ENCODE data around the gene CCS.
A peak's percentile ranks its signal among the peaks of the same experiment; 100 is the strongest.
"Not testable (repeated sequence)": the region's sequence is repeated elsewhere in the genome, so short reads cannot be mapped to it uniquely, and the experiment has no call there.

Gene CCS, protein sequence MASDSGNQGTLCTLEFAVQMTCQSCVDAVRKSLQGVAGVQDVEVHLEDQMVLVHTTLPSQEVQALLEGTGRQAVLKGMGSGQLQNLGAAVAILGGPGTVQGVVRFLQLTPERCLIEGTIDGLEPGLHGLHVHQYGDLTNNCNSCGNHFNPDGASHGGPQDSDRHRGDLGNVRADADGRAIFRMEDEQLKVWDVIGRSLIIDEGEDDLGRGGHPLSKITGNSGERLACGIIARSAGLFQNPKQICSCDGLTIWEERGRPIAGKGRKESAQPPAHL

DNA sequence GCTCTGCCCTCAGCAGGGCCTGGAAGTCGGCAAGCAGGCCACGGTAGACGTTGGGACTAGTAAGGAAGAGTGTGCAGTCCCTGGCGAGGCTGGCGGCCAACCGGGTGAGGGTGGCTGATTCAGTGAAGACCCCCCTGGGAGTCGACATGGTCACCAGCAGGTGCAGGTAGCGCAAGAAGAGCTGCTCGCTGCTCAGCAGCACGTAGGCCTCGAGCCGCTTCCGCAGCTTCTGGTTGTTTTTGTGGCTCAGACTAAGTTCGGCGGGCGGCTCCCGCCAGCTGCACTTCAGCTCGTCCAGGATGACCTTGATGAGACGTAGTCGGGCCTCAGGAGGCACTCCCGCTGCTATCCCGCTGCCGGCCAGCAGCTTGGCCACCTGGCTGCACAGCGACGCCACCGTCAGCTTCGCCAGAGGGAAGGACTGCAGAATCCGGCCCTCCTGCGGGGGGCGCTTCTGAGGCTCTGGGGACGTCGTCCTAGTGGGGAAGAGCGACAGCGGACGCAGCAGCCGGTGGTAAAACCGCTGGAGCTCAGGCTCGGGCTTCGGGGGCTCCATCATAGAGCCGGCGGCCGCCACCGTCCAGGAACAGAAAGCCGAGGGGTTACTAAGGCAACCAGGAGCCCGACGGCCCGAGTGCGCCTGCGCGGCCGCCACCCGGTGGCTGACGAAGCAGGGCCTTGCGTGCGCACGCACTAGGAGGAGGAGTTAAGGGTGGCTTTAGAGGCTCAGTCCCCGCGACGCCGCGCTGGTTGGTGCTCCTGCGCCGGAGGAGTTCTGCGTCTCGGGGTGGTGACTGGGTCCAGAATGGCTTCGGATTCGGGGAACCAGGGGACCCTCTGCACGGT lies at the start of gene CCS, which contains the start of gene CCDC87:
CCS (plus strand) TSS at position 729 of the 846 bp plus-strand sequence; CDS start at position 806, 77 bp downstream.
CCDC87 (minus strand) TSS at position 607 of the 846 bp plus-strand sequence; CDS start at position 559, 48 bp downstream.
- DNase-seq = peak; percentile 88

GRCh38 chr11:66543263-66544107 lies 49.5 kb upstream of the CCS start:
- no peak for DNase-seq

GRCh38 chr11:66544952-66545351 lies 48.0 kb upstream of the CCS start:
- DNase-seq = not testable (repeated sequence)

DNA sequence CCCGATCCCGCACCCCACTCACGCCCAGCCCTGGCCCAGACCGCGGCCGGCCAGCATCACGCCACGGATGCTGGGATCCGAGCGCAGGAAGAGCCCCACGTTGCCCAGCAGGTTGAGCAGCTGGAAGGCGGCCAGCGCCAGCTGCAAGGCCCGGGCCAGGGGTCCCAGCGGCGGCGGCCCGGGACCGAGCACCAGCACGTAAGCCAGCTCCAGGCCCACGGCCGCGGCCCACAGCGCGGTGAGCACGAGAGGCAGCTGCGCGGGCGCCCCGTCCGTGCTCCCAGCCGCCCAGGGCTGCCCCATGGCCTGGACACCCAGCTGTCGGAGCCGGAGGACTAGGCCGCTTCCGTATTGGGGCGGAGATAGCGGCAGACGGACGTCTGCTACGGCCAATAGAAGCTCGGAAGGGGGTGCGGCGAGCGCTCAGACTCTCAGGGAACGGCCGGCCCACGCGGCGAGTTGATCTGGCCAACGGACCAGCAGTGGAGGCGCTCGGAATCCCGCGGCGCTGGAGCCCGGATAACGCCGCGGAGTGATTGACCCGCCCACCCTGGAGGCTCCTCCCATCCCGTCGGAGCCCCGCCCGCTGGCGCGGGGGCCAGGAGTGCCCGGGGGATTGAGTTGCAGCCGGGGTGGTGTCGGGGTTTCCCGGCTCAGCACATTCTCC lies 47.2 kb upstream of the CCS start, which contains the start of gene ZDHHC24:
ZDHHC24 (minus strand) TSS at position 348 of the 667 bp plus-strand sequence; CDS start at position 303, 45 bp downstream.
- DNase-seq = peak; percentile 78

GRCh38 chr11:66546368-66546965 lies 46.5 kb upstream of the CCS start, which contains the start of gene ACTN3:
ACTN3 (plus strand) TSS chr11:66546903; CDS start chr11:66546938, 35 bp downstream.
- DNase-seq = no peak

- DNase-seq = no peak
These were observed 45.9 kb upstream of the CCS start for GRCh38 chr11:66546966-66547661.

DNA sequence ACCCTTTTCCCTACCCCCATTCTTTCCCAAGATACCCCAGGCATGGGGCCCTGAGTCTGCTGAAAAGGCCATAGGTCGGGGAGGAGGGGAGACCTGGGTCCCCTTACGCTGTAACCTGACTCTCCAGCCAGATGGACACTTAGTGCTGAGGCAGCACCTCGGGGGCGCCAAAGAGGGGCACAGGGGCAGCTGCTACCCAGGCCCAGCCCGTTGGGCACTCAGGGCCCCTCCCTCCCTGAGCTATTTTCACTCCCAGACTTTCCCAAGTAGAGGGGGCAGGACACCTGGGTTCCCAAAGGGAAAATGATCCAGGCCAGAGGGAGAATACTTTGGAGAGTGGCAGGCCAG lies 45.3 kb upstream of the CCS start:
- DNase-seq = no peak

DNA sequence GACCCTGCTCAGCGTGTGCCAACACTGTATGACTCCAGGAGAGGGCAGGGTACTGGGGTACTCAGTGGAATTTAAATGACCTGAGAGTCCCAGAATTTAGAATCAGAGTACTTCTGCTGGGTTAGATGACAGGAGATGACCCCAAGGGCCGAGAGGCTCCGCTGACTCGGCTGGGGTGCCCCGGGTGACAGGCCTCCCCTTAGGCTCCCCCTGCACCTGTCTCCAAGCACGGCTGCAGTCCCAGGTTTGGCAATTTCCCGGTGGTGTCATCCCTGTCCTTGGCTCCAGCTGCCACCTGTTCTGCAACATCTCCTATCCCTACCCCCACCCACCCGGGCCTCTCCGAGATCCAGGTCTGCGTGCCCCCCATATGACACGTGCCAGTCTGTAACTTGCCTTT lies 44.9 kb upstream of the CCS start:
- DNase-seq = no peak

GRCh38 chr11:66548774-66549630 lies 44.0 kb upstream of the CCS start:
- DNase-seq = no peak

DNA sequence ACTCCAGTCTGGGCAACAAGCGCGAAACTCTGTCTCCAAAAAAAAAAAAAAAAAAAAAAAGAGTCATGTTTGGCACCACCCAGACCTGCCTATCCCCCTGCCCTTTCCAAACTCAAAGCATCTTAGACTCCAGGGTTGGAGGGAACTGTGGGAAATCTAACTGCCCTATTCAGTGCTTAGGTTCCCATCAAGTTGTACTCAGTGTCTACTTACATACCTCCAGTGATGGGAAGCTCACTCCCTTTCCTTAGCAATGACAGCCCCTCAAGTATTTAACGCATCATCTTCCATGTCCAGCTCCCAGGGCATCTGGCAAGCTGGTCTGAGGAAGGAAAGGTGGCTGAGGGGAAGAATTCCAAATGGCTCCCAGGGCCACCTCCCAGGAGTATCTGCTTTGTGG lies 43.3 kb upstream of the CCS start:
- DNase-seq = no peak

- no peak for DNase-seq
These were observed 42.1 kb upstream of the CCS start for GRCh38 chr11:66550887-66551286.

DNA sequence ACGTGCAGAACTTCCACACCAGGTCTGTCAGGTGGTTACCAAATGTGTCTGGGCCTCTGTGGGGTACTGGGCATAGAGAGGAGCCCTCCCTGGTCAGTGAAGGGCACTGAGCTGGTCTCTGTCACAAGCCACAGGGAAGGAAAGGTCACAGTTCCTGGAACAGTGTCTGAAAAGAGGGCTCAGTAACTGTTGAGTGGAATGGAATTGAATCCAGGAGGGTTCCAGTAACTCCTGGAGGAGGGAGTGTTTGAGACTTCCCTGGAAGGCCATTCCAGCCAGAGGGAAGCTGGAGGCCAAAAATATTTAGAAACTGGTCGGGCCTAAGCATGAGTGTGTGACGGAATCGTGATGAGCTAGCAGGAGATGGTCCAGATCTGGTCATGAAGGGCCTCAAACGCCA lies 38.4 kb upstream of the CCS start:
- DNase-seq = no peak

DNA sequence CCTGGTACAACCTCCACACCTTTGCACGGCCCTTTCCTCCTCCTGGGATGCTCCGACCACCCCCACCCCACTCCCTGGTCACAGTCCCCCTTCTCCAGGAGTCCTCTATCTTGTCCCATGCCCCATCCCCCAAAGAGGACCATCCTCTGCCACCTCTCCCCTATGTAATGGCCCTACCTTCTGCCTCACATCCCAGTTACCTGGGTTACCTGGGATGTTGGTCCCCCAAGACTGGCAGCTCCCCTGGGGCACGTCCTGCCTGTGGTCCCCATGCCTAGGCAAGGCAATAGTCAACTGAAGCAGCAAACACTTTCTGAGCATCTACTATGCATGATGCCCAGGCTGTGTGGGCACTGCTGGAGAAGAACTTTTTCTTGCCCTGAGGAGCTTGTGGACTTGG lies 37.6 kb upstream of the CCS start:
- no peak for DNase-seq

GRCh38 chr11:66556086-66556485 lies 36.9 kb upstream of the CCS start:
- no peak for DNase-seq

DNA sequence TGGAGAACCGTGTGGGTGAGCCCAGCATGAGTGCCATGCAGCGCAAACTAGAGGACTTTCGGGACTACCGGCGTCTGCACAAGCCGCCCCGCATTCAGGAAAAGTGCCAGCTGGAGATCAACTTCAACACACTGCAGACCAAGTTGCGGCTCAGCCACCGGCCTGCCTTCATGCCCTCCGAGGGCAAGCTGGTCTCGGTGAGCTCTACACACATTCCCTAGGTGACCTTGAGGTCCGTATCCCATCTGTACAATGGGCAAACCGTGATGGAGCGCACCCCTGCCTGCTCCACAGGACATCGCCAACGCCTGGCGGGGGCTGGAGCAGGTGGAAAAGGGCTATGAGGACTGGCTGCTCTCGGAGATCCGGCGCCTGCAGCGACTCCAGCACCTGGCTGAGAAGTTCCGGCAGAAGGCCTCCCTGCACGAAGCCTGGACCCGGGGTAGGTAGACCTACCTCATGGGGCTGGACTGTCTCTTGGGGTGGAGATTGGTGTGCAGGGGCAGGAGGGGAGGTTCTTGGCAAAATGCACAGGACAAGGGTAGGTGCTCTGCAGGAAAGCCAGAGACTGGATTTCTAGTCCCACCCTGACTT lies 35.2 kb upstream of the CCS start:
- DNase-seq = no peak

- DNase-seq = no peak
These were observed 33.7 kb upstream of the CCS start for GRCh38 chr11:66559142-66559865.

DNA sequence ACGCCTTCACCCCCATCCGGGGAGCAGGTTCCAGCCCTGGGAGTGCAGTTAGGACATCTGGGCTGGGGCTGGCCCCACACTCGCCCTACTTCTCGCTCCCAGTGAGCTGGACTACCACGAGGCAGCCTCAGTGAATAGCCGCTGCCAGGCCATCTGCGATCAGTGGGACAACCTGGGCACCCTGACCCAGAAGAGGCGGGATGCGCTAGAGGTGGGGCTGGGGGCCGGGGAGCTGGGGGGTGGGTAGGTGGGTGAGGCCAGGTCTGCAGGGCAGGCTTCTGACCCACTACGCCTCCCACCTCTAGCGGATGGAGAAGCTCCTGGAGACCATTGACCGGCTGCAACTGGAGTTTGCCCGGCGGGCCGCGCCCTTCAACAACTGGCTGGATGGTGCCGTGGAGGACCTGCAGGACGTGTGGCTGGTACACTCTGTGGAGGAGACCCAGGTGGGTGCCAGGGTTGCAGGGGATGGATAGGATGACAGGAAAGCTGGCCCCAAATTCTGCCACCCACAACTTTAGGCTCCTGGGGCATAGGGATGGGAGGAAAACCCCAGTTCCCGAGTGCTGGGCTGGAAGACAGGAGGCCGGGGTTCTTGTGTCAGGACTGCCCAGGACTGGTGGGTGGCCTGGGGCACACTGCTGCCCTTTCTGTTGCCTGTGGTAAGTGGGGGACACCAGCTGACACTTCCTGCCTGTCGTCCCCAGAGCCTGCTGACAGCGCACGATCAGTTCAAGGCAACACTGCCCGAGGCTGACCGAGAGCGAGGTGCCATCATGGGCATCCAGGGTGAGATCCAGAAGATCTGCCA lies 32.9 kb upstream of the CCS start:
- no peak for DNase-seq
